ENCODE results near the gene PLEKHG5.
"Not testable (repeated sequence)": the region's sequence is repeated elsewhere in the genome, so short reads cannot be mapped to it uniquely, and the experiment has no call there.

DNA sequence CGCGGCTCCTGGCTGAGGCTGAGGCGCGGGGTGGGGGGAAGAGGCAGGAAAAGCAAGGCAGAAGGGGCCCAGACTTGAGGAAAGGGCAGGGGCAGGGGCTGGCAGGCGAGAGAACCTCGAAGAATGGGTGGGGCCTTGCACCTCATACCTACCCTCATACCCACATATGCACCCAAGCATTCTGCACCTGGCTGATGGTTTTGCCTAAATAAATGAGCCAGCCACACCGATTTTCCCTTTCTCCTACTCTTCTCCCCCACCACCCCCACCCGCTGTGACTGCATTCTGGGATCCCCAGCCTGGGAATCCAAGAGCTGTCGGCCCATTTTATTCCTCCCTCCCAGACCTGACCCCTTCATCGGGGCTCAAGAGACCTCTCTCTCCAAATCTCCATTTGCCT is 41.0 kb downstream of the PLEKHG5 start:
- TF ChIP-seq, protein P1, sequence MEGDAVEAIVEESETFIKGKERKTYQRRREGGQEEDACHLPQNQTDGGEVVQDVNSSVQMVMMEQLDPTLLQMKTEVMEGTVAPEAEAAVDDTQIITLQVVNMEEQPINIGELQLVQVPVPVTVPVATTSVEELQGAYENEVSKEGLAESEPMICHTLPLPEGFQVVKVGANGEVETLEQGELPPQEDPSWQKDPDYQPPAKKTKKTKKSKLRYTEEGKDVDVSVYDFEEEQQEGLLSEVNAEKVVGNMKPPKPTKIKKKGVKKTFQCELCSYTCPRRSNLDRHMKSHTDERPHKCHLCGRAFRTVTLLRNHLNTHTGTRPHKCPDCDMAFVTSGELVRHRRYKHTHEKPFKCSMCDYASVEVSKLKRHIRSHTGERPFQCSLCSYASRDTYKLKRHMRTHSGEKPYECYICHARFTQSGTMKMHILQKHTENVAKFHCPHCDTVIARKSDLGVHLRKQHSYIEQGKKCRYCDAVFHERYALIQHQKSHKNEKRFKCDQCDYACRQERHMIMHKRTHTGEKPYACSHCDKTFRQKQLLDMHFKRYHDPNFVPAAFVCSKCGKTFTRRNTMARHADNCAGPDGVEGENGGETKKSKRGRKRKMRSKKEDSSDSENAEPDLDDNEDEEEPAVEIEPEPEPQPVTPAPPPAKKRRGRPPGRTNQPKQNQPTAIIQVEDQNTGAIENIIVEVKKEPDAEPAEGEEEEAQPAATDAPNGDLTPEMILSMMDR (IDR thresholded peaks at IDR 0.05): not testable (repeated sequence)
- TF ChIP-seq EZH2 (IDR thresholded peaks at IDR 0.05; ENCODE audit: borderline replicate concordance, insufficient read depth, low read depth, low read length, poor library complexity, severe bottlenecking): not testable (repeated sequence)

Measured in B cell (primary cell).